HG02571 (cell line): ENCODE measurements around the gene ECI2.
A peak's percentile ranks its signal among the peaks of the same experiment; 100 is the strongest.
"Not testable (repeated sequence)": the region's sequence is repeated elsewhere in the genome, so short reads cannot be mapped to it uniquely, and the experiment has no call there.

ENCODE experiments used
- ATAC-seq: cut with Tn5 transposase; IDR thresholded peaks from one replicate; pipeline ENCODE4 v1.9.1; 2021; ENCODE audit warnings: mild to moderate bottlenecking, moderate library complexity; ENCODE audit not compliant: unreplicated experiment

ECI2 gene

GRCh38 chr6:4145083-4145482 is 9.7 kb upstream of the ECI2 start:
- no peak for ATAC-seq

DNA sequence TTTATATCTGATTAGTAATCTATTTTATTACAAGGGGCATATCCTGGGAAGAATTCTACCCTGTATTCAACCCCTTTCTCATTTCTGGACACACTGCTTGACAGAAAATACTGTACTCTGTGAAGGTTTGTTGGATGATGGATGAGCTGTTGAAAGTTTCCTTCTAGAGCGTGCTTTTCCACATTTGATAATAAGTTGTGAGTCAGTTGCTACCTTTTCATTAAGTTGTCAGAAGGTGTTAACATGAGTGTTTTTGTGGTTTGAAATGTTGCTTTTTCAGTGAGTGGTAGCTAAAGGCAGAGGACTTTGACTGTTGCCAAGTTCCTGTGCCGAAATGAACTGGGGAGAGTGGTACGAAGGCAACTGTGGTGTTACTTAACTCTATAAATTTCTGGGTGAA is 3.9 kb upstream of the ECI2 start:
- no peak for ATAC-seq

DNA sequence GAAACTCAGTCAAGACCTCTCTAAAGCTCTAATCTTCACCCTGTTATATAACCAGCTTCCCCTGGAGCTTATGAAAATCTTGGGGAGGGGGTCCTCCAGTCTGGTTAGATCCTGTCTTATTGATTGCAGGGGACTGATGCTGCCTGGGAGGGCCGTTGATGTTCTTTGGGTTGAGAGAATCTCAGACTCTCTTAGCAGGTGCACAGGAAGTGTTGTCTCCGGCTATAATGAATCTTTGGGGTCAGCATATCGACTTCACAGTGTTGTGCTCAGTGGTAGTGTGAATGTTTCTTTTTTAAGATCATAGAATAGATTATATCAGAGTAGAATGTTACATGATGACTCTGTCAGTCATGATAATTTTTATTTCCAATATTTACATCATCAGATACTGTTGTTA is 2.8 kb upstream of the ECI2 start:
- no peak for ATAC-seq

- ATAC-seq, result no peak
Observed at GRCh38 chr6:4136354-4136831, 1.0 kb upstream of the ECI2 start.

DNA sequence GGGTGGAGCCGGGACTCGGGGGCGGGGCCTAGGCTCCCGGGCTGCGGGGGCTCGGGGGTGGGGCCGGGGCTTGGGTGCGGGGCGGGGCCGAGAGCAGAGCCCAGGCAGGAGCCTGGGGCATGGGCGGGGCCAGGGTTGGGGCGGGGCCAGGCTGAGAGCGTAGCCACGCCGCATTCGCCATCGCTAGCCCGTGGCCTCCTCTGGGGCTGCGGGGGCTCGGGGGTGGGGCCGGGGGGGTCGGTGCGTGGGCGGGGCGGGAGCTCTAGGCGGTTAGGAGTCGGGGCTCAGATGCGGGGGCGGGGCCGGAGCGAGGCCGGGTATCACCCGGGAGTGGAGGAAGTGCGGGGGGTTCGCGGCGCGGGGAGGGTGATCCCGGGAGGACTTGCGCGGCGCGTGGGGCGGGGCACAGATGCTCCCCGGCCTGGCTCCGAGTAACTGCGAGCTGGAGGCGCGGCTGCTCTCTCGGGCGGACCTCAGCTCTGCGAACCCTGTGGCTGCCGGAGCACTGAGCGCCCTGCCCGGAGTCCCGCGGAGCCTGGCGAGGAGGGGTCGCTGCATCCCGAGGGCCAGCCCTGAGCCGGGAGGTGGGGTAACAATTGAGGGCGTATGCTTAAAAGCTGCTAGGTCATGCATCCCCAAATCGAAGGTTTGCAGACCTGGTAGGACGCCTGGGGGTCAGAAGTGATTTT is 434 bp upstream of the ECI2 start:
- peak; percentile 69 for ATAC-seq

DNA sequence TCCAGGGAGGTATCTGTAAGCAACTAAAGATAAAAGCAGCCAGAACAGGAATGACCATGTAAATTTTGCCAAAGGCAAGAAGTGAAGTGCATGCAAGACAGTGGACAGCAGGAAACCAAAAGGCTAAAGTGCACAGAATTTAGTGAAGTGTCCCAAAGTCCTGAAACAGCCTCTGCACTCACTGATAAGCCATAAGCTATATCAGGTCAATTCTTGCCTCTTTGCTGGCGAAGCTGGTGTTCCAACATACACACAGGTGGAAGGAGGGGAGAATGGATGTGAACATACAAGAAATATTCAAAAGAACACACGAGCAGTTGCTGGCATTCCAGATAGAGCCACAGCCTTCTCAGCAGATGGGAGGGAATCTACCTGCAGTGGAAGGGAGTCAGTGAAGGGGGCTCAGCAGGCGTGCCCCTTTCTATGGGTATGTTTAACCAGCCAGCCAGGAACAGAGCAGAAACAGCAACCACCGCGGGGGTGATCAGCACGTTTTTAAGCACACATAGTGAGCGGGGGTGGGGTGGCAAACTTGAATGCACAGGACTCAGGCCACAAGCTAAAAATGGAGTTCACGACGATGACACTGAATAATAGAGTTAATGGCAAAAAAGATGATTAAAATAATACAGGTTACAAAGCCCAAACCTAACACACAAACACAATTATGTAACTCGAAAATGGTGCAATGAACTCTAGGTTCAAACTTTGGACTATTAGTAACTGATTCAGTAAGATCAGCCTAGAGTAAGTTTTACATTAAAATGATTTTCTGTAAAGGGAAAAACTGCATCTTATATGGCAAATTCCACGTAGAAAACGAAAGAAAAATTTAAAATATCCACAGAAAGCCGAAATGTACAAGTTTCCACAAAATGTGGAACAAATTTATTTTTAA is 1.2 kb downstream of the ECI2 start:
- ATAC-seq, result no peak

GRCh38 chr6:4130357-4130987 is 4.9 kb downstream of the ECI2 start:
- ATAC-seq, result no peak

DNA sequence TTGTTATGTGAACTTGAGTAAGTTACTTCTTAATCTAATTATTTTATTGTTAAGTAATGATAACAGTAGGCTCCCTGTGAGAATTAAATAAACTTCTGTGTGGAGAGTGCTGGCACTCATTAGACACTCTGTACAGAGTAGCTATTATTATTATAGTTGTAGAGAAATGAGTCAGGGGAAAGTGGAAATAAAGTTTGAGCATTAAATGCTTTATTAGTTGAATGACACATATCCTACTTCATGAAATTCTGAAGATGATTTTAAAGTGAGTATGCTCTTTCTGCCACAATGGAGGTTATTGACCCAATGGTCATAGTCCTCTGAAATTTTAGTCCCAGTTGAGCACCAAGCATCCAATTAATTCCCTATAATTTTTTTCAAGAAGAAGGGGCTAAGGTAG is 5.9 kb downstream of the ECI2 start:
- no peak for ATAC-seq

GRCh38 chr6:4128748-4129147 is 6.6 kb downstream of the ECI2 start:
- ATAC-seq, result no peak

DNA sequence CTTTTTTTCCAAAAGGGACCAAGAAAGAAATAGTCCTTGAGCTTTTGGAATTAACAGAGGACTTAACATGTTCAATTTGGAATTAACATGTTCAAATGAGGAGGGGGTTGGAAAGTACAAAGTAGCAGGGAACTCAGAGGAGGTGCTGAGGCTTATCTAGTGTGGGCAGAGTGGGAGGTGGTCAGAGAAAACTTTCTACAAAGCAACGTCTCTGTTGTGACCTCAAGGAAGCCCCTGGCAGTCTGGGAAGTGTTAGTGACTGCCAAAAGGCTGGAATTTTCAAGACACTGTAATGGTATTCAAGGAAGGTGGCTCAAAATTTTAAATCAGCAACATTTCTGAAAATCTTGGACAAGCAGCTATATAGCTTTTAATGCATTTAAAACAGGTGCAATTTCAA is 7.3 kb downstream of the ECI2 start:
- ATAC-seq, result no peak

GRCh38 chr6:4125933-4126864 is 9.2 kb downstream of the ECI2 start:
- no peak for ATAC-seq

DNA sequence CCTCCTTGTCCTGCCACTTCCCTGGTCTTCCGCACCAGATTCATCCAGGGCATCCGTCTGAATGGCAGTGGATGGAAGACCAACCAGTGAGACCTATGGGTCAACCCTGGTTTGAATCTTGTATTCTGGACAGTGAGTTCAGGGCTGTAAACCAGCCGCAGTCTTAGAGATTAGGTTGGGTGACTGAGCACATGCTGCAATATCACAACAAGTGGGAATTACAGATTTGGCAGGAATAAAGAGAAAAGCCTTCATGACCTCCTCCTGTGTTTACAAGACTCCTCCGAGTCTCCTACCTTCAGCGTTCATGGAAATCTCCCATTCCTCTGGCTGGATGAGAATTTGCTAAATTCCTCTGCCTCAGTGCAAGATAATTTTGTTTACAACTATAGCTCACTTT is 9.9 kb downstream of the ECI2 start:
- no peak for ATAC-seq

GRCh38 chr6:4124351-4124750 is 11.0 kb downstream of the ECI2 start:
- no peak for ATAC-seq

GRCh38 chr6:4115741-4116140 is 19.6 kb downstream of the ECI2 start:
- ATAC-seq, result no peak

GRCh38 chr6:4114123-4114522 is 21.3 kb downstream of the ECI2 start:
- ATAC-seq, result no peak

- no peak for ATAC-seq
Observed at GRCh38 chr6:4113649-4114048, 21.7 kb downstream of the ECI2 start.

GRCh38 chr6:4112366-4112765 is 23.0 kb downstream of the ECI2 start:
- ATAC-seq, result no peak

DNA sequence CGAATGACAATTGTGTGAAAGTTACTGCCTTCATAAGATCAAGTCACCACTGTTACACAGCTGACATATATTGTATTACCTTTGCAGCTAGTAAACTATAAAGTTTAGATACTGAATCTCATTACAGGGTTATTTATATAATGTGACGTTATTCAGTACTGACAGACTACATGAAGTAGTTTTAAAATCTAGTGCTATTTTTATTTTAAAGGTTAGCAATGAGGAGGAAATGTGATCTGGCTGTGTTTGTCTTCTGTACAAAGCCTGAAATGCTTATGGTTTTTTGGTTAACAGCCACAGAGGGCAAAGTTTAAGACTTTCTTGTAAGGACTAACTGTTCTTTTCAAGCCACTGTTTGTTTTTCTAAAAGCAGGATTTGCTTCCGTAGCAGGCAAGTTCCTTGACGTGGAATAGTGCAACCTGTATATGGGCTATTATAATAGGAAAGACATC is 26.0 kb downstream of the ECI2 start:
- not testable (repeated sequence) for ATAC-seq

- ATAC-seq, result no peak
Observed at GRCh38 chr6:4108561-4109093, 26.7 kb downstream of the ECI2 start.

- no peak for ATAC-seq
Observed at GRCh38 chr6:4107873-4108272, 27.5 kb downstream of the ECI2 start.
